AG08395 (cell line): ENCODE measurements around the gene FBXO28.
"Not testable (repeated sequence)": the region's sequence is repeated elsewhere in the genome, so short reads cannot be mapped to it uniquely, and the experiment has no call there.

Experiments used
- DNase-seq: peaks from one replicate; pipeline ENCODE4 v3.0.0; 2012; ENCODE audit warnings: mixed read lengths, low spot score

FBXO28 gene

GRCh38 chr1:224189561-224189960, 75.7 kb downstream of the FBXO28 start:
- DNase-seq, result no peak

GRCh38 chr1:224192082-224192788, 78.3 kb downstream of the FBXO28 start:
- no peak for DNase-seq

- DNase-seq, result no peak
These were observed 79.5 kb downstream of the FBXO28 start for GRCh38 chr1:224193319-224193966.

GRCh38 chr1:224196813-224197600, 83.1 kb downstream of the FBXO28 start:
- DNase-seq, result no peak

GRCh38 chr1:224198572-224198971, 84.7 kb downstream of the FBXO28 start:
- DNase-seq, result no peak

GRCh38 chr1:224199679-224200078, 85.8 kb downstream of the FBXO28 start:
- DNase-seq, result no peak

- peak; percentile 13 for DNase-seq
These were observed 87.5 kb downstream of the FBXO28 start for GRCh38 chr1:224201383-224201782.

- no peak for DNase-seq
These were observed 87.9 kb downstream of the FBXO28 start for GRCh38 chr1:224201853-224202252.

GRCh38 chr1:224203243-224204016, 89.5 kb downstream of the FBXO28 start:
- peak; percentile 62 for DNase-seq

- peak; percentile 59 for DNase-seq
These were observed 91.5 kb downstream of the FBXO28 start for GRCh38 chr1:224205438-224205840.

- DNase-seq, result not testable (repeated sequence)
These were observed 92.1 kb downstream of the FBXO28 start for GRCh38 chr1:224205931-224206538.

GRCh38 chr1:224211206-224211962, 97.5 kb downstream of the FBXO28 start:
- peak; percentile 26 for DNase-seq
